Endothelial cell of umbilical vein (primary cell): ENCODE measurements around the gene TMEM114.

Experiments
- CTCF ChIP-seq, 2 donors: IDR thresholded peaks; 1 replicate in 1 of 2; 2 replicates in 1 of 2; pipeline ENCODE4 v1.5.1; 2011; ENCODE audit warnings: low read length in 2 of 2, mild to moderate bottlenecking in 2 of 2, moderate library complexity in 2 of 2, control low read depth in 1 of 2, inconsistent platforms in 1 of 2, low read depth in 1 of 2; ENCODE audit not compliant: insufficient read depth in 1 of 2; ENCODE audit errors: extremely low read depth in 1 of 2
- MYC ChIP-seq: IDR thresholded peaks from one replicate; pipeline ENCODE4 v1.6.1; 2011; ENCODE audit warnings: mild to moderate bottlenecking, low read depth, low read length

GRCh38 chr16:8554022-8554421 is 36.3 kb downstream of the TMEM114 start:
- TF ChIP-seq CTCF (IDR thresholded peaks at IDR 0.05; ENCODE audit: extremely low read depth in 1 of 2, insufficient read depth in 1 of 2, low read depth in 1 of 2, low read length in 2 of 2) (no peak), MYC (no peak)
